Fibroblast of peridontal ligament (primary cell): ENCODE measurements around the gene SLC44A3.

Experiments used
- DNase-seq: peaks from one replicate; pipeline ENCODE4 v3.0.0-alpha.2; 2010; ENCODE audit errors: extremely low read depth

Gene SLC44A3

DNA sequence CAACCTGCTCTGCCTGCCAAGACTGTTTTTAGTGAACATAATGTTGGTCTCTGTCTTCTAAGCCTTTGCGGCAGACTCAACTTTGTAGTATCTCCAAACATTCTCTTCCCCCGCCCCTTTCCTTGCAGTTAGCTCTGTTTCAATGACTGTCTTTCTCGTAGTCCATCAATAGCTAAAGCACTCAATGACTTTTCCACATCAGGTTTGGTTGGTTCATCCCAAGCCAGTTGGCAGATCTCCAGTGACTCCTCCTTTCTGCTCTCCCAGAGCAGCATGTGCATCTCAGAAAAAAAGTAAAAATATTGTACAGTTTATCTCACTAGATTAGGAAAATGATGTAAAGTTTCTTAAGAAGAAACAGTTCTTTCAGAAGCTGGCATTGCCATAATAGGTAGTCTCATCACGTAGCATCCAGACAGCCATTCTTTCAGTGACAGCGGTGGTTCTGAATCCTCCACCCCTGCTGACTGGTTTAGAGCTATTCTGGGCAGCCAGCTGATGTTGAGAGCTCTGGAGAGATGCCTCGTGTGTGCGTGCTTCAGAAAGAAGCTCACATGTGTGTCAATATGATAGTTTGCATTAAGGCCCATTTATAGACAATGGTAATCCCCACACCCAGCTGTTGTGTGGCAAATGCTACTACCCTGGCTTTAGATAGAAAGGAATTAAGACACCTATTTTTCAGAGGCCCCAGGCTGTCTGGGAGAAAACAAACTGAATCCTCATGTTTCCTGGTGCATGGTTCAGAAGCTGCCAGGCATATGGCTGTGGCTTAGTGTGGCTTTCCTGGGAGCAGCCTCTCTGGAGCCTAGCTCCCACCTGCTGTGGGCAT lies 53.6 kb downstream of the SLC44A3 start:
- DNase-seq: peak; percentile 59

DNA sequence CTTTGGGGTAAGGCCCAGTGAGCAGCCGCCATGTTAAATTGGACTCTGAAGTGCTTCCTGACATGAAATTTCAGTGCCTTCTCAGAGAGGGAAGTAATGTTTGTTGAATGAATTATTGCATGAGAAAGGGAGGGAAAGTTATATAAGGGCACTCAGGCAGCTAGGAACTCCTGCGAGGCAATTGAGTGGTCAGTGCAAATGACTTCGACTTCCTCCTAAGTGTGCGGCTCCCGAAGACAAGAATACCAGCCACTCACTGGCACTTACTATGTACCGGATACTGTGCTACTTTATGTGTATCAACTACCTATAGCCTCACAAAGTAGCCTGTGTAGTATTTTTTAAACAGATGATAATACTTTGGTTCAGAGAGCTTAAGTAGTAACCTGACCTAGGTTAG lies 54.3 kb downstream of the SLC44A3 start:
- DNase-seq: no peak

DNA sequence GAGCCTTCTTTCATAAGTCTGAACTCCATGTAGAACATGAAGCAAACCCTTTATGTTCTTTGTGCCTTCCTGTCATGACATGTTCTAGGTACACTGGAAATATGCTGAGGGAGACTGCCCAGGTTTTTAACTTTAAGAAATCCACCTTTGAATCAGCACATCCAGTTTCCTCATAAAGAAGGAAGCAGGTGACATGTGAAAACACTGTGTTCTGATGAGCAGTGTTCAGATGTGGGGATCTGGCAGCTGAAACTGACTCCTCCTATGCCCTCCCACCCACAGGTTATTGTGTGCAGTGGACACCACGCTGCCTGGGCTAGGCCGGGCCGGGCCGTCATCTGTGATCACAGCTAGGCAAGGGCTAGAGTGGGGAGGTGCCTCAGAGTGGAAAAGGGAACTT lies 55.6 kb downstream of the SLC44A3 start:
- no peak for DNase-seq

DNA sequence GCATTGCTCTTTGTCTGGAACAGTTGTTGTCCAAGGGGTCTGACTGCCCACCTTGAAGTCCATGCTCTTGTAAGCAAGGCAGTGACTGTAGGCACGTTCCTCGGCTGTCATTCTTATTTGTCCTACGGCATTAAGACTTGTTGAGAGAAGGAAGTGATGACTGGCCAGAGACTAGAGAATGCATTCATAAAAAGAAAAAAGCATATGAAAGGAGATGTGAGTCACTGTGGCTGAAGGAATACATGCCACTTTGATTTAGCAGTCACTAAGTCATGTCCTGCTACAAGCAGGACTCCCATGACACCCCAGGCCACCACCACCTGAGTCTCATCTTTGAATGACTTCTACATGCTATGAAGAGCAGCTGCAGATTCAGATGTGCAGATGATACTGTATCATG lies 56.2 kb downstream of the SLC44A3 start:
- no peak for DNase-seq

DNA sequence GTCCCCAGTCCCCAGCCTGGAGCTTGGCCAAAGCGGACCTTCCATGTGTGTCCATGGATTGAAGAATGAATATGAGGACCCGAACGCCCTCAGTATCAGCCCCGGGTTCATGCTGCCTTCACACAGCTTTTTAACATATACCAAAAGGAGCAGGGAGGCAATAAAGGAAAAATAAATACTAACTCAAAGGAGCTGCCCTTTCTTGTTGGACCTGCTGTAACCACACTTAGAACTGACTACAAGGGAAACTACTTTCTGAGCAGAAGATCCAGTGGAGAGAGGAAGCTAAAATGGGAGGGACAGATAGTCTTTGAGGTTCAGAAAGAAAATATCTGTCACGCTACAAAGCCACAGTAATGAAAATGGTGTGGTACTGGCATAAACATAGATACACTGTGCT lies 58.2 kb downstream of the SLC44A3 start:
- peak; percentile 54 for DNase-seq

DNA sequence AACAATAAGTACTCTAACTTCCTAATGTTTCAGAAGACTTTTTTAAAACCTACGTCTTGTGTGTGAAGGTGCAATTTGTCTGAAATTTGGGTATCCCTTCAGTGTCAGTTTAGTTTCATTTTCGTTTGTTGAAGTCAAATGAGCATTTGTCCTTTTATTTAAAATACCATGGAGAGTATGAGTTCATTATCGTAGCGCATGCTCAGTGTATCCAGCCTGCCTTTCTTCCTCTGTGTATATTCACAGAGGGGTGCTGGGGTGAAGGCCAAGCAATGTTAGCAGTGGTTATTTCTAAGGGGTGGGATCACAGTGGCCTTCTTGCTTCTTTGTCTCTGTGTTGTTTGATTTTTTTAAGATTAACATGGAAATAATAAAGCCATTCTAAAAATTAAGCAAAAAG lies 63.5 kb downstream of the SLC44A3 start:
- peak; percentile 84 for DNase-seq

DNA sequence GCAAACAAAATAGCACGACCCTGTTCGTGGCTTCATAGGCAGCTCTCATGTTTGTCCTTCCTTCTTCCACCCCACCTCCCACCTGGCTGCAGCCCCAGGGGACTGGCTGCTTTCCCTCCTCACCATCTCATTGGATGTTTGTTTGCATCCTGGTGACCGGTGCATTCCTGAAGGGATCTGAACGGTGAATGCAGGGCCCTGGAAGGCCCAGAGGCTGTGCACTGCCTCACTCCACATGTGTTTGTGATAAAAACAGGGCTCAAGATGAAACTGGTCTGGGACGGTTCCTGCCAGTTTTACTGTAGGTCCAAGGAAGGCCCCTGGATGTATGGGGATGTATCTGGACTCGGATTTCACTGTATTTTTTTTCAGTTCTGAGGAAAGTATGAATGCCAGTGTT lies 63.9 kb downstream of the SLC44A3 start:
- peak; percentile 88 for DNase-seq

DNA sequence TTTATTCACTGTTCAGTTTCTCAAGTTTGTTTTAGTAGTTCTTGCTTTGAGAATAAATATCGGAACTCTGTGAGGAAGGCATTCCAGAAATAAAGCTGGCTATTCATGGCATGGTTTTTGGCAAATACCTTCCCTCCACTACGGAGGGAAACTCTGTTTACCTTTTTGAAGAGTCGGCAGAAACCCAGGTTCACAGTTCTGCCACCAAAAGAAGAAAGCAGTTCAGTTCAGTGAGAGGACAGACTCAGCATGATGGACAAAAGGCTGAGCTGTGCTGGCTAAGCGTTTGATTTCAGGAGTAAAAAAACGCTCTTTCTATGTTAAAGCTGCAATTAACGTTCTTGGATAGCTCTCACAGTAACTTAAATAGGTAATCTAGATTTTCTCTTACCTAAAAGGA lies 64.3 kb downstream of the SLC44A3 start:
- DNase-seq: no peak

DNA sequence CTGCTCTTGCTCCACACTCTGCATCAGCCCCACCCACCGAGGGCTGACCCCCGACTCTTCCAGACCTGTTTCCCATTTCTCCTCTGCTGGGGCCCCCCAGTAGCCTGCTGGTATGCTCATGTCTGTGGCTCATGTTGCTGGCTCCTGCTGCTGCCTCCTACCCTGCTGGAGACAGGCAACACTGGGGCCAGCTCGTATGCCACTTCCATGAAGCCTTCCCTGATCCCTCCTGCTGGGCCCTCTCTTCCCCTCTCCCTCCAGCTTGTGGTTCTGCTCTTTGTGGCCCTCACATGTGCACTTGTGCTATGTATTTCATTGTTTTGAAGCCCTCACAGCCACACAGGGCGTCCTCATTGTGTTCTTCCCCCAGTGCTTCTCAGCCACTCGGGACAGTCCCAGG lies 66.2 kb downstream of the SLC44A3 start:
- DNase-seq: no peak

DNA sequence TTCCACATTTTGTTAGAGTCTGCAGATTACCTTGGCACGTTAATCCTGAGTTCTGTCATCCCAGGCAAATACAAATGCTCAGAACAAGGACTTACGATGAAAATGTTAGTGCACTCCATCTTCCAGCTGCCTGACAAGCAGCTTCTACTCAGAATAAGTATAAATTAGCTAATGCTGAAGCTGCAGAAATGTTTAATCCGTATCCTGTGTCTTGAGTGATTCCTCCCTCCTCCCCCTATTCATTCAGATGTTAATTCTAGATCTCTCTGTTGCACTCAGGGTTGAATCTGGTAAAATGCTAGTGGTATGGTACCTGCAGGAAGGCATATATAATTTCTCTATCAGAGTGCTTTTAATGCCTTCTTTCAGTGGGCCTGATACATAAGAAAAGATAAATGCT lies 66.9 kb downstream of the SLC44A3 start:
- DNase-seq: no peak

DNA sequence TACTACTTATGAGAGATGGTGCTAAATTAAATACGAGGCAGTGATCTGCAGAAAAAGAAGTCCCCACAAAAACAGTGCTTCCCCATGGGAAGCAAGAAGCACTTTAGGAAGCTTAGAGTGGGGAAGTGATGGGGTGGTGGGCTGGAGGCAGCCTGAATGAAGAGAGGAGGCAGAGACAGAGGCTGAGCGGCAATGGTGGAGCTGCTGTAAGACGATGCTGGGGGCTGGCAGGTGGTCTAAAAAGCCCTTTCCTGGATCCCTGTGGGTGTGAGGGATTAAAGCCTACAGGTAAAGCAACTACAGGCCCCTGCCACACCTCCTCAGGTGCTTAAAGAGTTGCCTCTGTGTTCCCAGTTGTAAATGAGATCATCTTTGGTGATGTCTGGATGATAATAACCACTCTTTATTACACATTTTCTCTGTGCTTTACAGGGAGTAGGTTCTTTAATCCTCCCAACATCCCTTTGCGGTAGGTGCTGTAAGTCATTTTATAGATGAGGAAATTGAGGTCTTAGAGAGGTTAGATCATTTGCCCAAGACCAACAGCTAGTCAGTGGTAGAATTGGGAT lies 67.5 kb downstream of the SLC44A3 start:
- DNase-seq: no peak

DNA sequence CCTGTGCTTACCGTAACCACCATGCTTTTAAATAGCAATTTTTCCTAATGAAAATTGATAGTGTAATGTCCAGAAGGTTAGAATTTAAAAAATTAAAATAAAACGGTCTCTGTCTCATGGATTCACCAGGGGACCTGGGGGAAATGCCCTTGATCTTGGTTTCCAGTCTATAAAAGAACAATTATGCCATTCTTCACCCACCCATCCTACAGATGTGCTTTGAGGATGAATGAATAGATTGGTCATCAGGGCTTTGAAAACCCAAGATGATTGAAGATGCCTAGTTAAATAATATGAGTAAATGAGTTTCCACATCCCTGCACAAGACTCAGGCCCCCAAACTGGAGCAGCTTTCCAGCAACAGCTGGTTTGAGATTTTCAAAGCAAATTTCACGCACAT lies 68.0 kb downstream of the SLC44A3 start:
- no peak for DNase-seq

DNA sequence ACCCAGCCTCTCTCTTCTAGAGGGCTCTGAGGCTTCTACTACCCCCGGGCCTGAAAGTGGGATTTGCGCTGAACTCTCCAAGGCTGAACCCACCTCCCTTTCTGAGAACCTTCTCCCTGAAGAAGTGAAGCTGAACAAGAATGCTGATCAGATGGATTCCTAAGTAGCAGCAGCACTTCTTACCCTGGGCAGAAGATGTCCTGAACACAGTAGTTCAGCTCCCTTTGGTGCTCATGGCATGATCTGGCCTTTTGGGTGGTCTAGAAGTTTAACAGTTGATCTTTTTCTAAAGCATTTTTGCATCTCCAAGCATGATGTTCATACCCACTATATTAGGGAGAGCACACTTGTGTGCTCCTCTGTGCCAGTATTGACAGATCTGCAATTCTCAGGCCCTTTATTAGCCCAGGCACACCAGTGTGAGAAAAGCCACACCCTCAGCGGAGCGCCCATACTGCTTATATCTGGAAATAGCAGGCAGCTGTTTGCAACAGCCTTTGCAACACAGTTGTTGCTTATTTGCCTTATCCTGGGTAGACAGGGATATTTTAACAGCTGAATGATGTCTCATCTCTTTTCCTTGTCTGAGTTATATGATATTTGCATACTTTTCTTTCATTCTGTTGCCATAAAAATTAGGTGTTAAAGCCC lies 72.6 kb downstream of the SLC44A3 start:
- DNase-seq: no peak

DNA sequence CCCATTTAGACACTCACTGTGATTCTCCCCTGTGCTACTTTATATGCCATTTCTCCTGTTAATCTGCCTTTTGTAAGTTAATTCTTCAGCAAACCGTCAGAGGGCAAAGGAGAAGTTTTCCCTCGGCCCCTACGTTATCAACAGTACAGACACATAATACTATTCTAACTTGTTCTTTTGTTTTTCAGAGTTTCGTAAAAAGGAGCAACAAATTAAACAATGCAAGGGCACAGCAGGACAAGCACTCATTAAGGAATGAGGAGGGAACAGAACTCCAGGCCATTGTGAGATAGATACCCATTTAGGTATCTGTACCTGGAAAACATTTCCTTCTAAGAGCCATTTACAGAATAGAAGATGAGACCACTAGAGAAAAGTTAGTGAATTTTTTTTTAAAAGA lies 74.5 kb downstream of the SLC44A3 start:
- DNase-seq: no peak

DNA sequence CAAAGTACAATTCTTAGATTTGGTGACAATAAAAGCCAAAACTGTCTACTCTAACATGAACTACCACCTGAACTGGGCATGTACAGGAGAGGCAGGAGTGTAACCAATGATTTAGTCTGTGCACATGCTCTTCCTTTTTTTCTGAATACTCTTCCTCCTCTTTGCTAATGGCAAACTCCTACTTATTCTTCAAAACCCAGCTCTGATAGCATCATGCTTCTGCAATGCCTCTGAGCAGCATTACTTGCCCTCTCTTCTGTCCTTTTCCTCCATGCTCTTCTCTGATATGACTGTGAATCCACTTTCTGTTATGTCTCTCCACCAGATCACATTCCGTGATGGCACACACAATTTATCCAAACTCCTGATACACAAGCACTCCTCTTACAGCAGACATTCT lies 75.4 kb downstream of the SLC44A3 start:
- DNase-seq: no peak

DNA sequence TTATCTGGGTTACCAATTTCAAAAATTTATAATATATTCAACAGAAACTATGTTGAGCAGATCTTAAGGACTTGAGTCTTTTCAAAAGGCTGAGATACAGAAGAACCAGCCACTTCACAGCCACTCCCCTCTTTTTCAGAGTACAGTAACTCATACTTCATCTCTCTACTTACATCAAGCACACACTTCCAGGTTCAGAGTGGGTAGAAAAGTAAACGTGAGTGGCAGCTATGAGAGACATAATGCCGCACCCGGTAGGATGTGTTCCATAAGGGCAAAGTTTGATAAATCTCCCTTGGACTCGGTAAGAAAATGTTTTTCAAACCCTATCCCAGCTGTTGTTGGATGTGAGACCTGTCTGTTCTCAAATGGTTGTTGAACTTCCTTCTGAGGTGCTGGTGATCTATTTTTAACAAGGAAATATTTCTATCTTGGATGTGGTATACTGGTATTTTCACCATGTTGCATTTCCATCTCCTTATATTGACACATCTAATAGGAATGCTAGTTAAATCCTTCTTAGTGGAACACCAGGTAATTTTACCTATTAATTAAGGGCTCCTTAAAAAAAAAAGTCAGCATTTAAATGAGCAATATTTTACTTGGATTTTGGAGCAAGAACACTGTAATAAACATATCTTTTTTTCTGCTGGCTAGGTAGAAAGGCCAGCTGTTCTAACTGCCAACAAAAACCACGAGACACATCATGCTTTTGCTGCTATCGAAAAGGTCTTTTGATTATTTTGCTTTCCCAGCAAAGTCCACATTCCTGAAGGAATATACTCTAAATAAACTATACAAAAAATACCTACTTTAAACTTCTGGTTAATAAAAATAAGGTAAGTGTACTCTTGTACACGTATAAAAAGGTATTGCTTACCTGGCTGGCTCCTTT lies 78.6 kb downstream of the SLC44A3 start:
- peak; percentile 51 for DNase-seq

DNA sequence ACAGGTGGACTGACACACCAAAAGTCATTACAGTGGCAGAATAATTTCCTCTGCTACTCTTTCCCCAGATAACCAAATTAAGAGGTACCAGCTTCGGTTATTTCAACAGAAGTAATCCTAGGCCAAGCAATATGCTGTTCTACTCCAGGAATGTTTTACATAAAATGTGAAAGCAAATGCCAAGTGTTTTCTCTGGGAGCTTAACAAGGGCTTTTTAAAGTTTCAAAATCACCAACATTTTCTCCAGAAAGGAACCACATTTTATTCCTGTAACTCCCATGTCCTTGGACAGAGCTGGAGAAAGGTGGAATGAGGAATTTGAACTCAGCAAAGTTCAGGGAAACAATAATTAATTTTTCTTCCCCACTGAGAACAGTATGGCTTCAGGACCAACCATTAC lies 79.6 kb downstream of the SLC44A3 start:
- peak; percentile 75 for DNase-seq

DNA sequence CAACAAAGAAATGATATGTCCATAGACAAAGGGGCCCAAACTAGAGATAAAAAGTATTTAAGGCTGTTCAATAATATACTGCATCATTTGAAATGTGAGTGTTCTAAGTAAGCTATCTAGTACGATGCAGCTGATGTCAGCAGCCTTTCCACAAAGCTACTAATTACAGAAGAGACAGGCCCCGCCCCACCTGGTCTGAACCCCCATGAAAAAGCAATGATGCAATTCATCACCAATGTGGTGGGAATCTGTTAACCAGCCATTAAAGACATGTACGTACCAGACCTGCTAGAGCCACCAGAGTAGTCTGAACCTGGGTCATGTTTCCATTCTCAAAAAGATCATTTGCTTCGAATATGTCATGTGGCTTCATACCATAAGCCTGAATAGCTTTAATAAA lies 81.7 kb downstream of the SLC44A3 start:
- DNase-seq: no peak

DNA sequence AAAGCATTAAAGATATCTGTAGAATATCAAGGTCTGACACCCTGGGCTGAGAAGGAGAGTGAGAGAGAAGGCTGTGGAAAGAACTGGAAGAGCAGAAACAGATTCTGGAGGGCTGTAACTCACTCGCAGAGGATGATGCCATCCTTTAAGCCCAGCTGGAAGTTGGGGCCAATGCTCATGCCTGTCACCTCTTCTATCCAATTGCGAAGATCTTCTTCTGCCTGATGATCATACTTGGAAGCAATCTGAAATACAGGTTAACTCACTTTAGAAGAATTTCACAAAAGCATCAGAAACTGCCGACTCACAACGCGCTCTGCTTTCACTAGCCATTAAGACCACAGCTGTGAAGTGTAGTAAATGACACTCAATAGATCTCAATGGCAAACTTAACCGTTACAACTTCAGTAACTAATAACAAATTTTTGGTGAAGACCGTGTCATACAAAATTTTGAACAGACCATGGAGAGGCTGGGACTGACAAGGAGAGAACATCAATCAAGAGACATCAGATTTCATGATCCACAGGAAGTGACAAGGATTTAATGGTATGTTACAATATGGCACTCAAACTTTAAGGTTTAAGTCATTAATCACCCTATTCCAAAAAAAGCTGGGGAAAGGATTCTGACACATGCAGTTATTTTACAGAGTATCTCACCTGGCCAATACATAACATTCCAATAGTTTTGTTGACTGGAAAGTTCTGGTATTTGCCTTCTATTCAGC lies 83.3 kb downstream of the SLC44A3 start:
- no peak for DNase-seq

DNA sequence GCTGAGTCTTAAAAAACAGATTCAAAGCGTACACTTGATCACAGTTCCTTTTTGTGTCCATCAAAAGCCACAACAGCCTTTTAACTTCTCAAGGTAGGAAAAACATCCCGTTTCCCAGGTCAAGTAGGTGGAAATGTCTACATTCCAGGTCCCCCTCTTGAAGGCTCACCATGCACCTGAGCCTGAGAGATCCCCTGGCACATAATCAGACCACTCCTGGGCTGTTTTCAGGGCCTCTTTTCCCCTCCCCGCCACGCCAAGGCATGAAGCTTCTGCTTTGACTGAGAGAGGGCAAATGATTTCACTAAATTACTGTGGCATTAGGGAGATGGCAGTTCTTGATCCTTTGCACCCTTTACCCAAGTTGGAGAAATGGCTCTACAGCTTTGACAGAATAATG lies 85.0 kb downstream of the SLC44A3 start:
- DNase-seq: no peak

DNA sequence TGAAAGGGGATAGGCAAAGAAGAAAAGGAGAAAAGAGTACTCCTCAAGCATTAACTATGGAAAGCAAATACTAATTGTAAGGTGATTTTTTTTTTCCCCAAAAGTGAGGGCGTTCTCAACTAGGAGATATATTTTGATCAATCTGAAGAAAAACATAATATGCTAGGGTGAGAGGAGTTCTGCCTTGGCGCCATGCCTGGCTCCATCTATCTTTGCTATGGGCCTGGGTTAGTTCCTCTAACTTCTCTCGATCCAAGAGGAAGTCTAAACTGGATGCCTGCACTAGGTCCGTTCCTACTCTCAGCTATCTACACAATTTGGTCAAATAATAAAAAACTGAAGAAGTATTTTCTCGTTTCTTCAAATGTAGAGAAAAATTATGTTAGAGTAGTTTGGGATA lies 86.2 kb downstream of the SLC44A3 start:
- DNase-seq: no peak

DNA sequence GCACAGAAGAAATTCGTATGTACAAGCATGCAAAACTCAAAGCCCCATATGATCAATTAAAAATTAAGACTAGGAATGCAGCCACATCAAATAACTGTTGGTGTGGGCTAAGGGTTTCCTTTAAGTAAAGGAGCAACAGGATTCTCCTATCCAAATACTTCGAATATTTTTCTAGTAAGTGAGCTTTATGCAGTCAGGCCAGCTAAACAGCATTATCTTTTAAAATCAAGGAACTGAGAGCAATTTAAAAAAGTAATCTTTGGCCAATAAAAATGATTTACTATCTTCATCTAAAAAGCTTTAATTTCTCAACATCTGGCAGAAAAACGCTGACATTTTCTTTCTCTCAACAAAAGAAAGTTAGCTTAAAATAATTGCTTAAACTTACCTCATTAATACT lies 87.0 kb downstream of the SLC44A3 start:
- DNase-seq: no peak
